ENCODE data around the gene RTF2.

Gene RTF2

GRCh38 chr20:56468316-56469076 is at the start of gene RTF2:
RTF2 (plus strand) TSS chr20:56468627; CDS start chr20:56468698, 71 bp downstream.
- FAIRE-seq, result no peak

- no peak for FAIRE-seq
These were observed 48.4 kb upstream of the RTF2 start for GRCh38 chr20:56420028-56420427.

- FAIRE-seq, result no peak
These were observed 47.3 kb upstream of the RTF2 start for GRCh38 chr20:56420940-56421688.

- FAIRE-seq, result no peak
These were observed 46.2 kb upstream of the RTF2 start for GRCh38 chr20:56422076-56422823.

- no peak for FAIRE-seq
These were observed 45.6 kb upstream of the RTF2 start for GRCh38 chr20:56422824-56423189.

GRCh38 chr20:56423211-56423610 is 45.2 kb upstream of the RTF2 start:
- FAIRE-seq, result no peak

GRCh38 chr20:56423886-56424285 is 44.5 kb upstream of the RTF2 start:
- no peak for FAIRE-seq

GRCh38 chr20:56424931-56425330 is 43.5 kb upstream of the RTF2 start:
- no peak for FAIRE-seq

GRCh38 chr20:56426026-56426425 is 42.4 kb upstream of the RTF2 start:
- FAIRE-seq, result no peak

- FAIRE-seq, result no peak
These were observed 41.5 kb upstream of the RTF2 start for GRCh38 chr20:56426926-56427325.

- no peak for FAIRE-seq
These were observed 40.6 kb upstream of the RTF2 start for GRCh38 chr20:56427797-56428196.

GRCh38 chr20:56428410-56428809 is 40.0 kb upstream of the RTF2 start:
- FAIRE-seq, result no peak

GRCh38 chr20:56428881-56429280 is 39.5 kb upstream of the RTF2 start:
- FAIRE-seq, result no peak

- FAIRE-seq, result no peak
These were observed 38.9 kb upstream of the RTF2 start for GRCh38 chr20:56429502-56429901.

- no peak for FAIRE-seq
These were observed 38.5 kb upstream of the RTF2 start for GRCh38 chr20:56429941-56430340.

- FAIRE-seq, result no peak
These were observed 38.0 kb upstream of the RTF2 start for GRCh38 chr20:56430461-56430860.

GRCh38 chr20:56430957-56431356 is 37.5 kb upstream of the RTF2 start:
- no peak for FAIRE-seq

GRCh38 chr20:56431471-56431870 is 37.0 kb upstream of the RTF2 start:
- FAIRE-seq, result no peak

- no peak for FAIRE-seq
These were observed 35.1 kb upstream of the RTF2 start for GRCh38 chr20:56433221-56433879.

GRCh38 chr20:56433880-56434255 is 34.6 kb upstream of the RTF2 start:
- no peak for FAIRE-seq

GRCh38 chr20:56437196-56437960 is 31.0 kb upstream of the RTF2 start:
- no peak for FAIRE-seq

GRCh38 chr20:56438284-56438683 is 30.1 kb upstream of the RTF2 start:
- FAIRE-seq, result no peak

Measured in endometrium (tissue), 2 donors.